GM12801 (cell line): ENCODE results near the gene MTHFD2.

Experiments used
- CTCF ChIP-seq: IDR thresholded peaks from one replicate; pipeline ENCODE4 v1.5.1; 2011; ENCODE audit warnings: control low read depth; ENCODE audit not compliant: insufficient read length; ENCODE audit errors: extremely low read depth

Gene MTHFD2

GRCh38 chr2:74250189-74250631, 51.8 kb downstream of the MTHFD2 start:
- peak; percentile 19 for TF ChIP-seq CTCF

- no peak for TF ChIP-seq CTCF
These were observed 53.6 kb downstream of the MTHFD2 start for GRCh38 chr2:74252036-74252435.

GRCh38 chr2:74252862-74253261, 54.4 kb downstream of the MTHFD2 start:
- TF ChIP-seq CTCF = no peak

- TF ChIP-seq CTCF = no peak
These were observed 55.0 kb downstream of the MTHFD2 start for GRCh38 chr2:74253306-74253970.

- TF ChIP-seq CTCF = no peak
These were observed 55.5 kb downstream of the MTHFD2 start for GRCh38 chr2:74253971-74254310.

- TF ChIP-seq CTCF = no peak
These were observed 57.3 kb downstream of the MTHFD2 start for GRCh38 chr2:74255660-74256213.

GRCh38 chr2:74259191-74259590, 60.8 kb downstream of the MTHFD2 start:
- TF ChIP-seq CTCF = no peak

GRCh38 chr2:74259733-74260132, 61.3 kb downstream of the MTHFD2 start:
- TF ChIP-seq CTCF = no peak
